GM12891 (cell line): Measurements from ENCODE around the gene RUSF1.

Experiments used
- POLR2A ChIP-seq: IDR thresholded peaks from 2 replicates; pipeline ENCODE4 v1.6.1; 2011; ENCODE audit warnings: low read depth, low read length, control low read depth
- POLR2AphosphoS5 ChIP-seq: IDR thresholded peaks from 2 replicates; pipeline ENCODE4 v1.6.1; 2011; ENCODE audit warnings: low read depth, low read length, control low read depth
- POU2F2 ChIP-seq: IDR thresholded peaks from 2 replicates; pipeline ENCODE4 v1.6.1; 2011; ENCODE audit warnings: low read depth, mild to moderate bottlenecking, control low read depth, low read length, moderate library complexity
- SPI1 ChIP-seq: IDR thresholded peaks from 2 replicates; pipeline ENCODE4 v1.6.1; 2011; ENCODE audit warnings: low read depth, low read length, control low read depth
- TAF1 ChIP-seq: IDR thresholded peaks from 2 replicates; pipeline ENCODE4 v1.6.1; 2011; ENCODE audit warnings: low read depth, low read length, control low read depth

DNA sequence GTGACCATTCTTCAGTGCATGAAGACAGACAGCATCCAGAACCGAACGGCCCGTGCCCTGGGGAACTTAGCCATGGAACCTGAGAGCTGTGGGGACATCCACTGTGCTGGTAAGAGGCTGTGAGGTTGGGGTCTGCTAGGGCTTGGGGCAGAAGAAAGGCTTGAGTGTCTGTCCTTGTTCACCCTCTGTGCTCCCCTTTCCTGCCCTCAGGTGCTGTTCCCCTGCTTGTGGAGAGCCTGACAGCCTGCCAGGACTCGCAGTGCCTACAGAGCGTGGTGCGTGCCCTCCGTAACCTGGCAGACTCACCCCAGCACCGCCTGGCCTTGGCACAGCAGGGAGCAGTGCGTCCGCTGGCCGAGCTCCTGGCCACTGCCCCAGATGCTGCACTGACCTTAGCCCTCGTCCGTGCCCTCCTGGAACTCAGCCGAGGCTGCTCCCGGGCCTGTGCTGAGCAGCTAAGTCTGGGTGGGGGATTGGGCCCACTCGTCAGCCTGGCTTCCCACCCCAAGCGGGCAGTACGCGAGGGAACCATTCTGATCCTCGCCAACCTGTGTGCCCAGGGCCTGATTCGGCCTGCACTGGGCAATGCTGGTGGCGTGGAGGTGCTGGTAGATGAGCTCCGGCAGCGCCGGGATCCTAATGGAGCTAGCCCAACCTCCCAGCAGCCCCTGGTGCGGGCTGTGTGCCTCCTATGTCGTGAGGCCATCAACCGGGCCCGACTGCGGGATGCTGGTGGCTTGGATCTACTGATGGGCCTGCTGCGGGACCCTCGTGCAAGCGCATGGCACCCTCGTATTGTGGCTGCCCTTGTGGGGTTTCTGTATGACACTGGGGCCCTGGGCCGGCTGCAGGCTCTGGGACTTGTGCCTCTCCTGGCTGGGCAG is 46.0 kb downstream of the RUSF1 start:
- TF ChIP-seq POLR2A: no peak
- no peak for TF ChIP-seq POU2F2
- TF ChIP-seq POLR2AphosphoS5: no peak
- no peak for TF ChIP-seq TAF1
- no peak for TF ChIP-seq SPI1
